Astrocyte (in vitro differentiated cells and primary cell): ENCODE results near the gene TNFSF13. TPM values are rescaled to one million over a fixed set of nuclear protein-coding genes. Genes with fewer than 3 reads are reported as not detected.

Source experiments
- DNase-seq: peaks from one replicate; pipeline ENCODE4 v3.0.0-alpha.2; 2010; ENCODE audit warnings: low read depth
- FAIRE-seq: peaks from 2 replicates; lab custom pipeline; 2011; peaks lifted over from hg19 to GRCh38; lab: Jason Lieb, UNC
- H2AFZ ChIP-seq: 2 replicates; pipeline ENCODE4 v1.6.0; 2012; ENCODE audit warnings: low read depth, low read length, inconsistent platforms
- H3K27ac ChIP-seq: 2 replicates; pipeline ENCODE4 v1.5.1; 2011; ENCODE audit warnings: low read depth, low read length, inconsistent platforms
- H3K27me3 ChIP-seq: 2 replicates; pipeline ENCODE4 v1.6.0; 2011; ENCODE audit warnings: low read length, inconsistent platforms; ENCODE audit not compliant: insufficient read depth
- H3K36me3 ChIP-seq: 2 replicates; pipeline ENCODE4 v1.5.1; 2011; ENCODE audit warnings: low read length, inconsistent platforms; ENCODE audit not compliant: insufficient read depth
- H3K4me1 ChIP-seq: 2 replicates; pipeline ENCODE4 v1.5.1; 2011; ENCODE audit warnings: low read length, inconsistent platforms; ENCODE audit not compliant: insufficient read depth
- H3K4me2 ChIP-seq: 2 replicates; pipeline ENCODE4 v1.6.0; 2012; ENCODE audit warnings: low read length, inconsistent platforms
- H3K4me3 ChIP-seq: 2 replicates; pipeline ENCODE4 v1.5.1; 2011; ENCODE audit warnings: low read depth, mild to moderate bottlenecking, low read length, inconsistent platforms; ENCODE audit not compliant: insufficient read depth
- H3K79me2 ChIP-seq: 2 replicates; pipeline ENCODE4 v1.6.0; 2012; ENCODE audit warnings: mild to moderate bottlenecking, low read length, inconsistent platforms; ENCODE audit not compliant: insufficient read depth
- H3K9ac ChIP-seq: 2 replicates; pipeline ENCODE4 v1.6.0; 2012; ENCODE audit warnings: mild to moderate bottlenecking, low read length, inconsistent platforms
- H3K9me3 ChIP-seq: 2 replicates; pipeline ENCODE4 v1.5.1; 2012; ENCODE audit warnings: low read depth, mild to moderate bottlenecking, low read length, inconsistent platforms; ENCODE audit not compliant: insufficient read depth
- H4K20me1 ChIP-seq: 2 replicates; pipeline ENCODE4 v1.6.0; 2012; ENCODE audit warnings: low read length, inconsistent platforms; ENCODE audit not compliant: insufficient read depth
- H3K27ac Mint-ChIP-seq: one replicate; pipeline ENCODE4 v1.8.0; 2021; ENCODE audit warnings: mild to moderate bottlenecking, mixed read lengths; ENCODE audit not compliant: unreplicated experiment
- H3K27me3 Mint-ChIP-seq: one replicate; pipeline ENCODE4 v1.8.0; 2021; ENCODE audit warnings: low read depth, mixed read lengths; ENCODE audit not compliant: unreplicated experiment
- H3K36me3 Mint-ChIP-seq: one replicate; pipeline ENCODE4 v1.8.0; 2021; ENCODE audit warnings: low read depth, mixed read lengths; ENCODE audit not compliant: unreplicated experiment
- H3K4me1 Mint-ChIP-seq: one replicate; pipeline ENCODE4 v1.8.0; 2021; ENCODE audit warnings: low read depth, mixed read lengths; ENCODE audit not compliant: unreplicated experiment
- H3K4me3 Mint-ChIP-seq: one replicate; pipeline ENCODE4 v1.8.0; 2021; ENCODE audit warnings: mild to moderate bottlenecking, moderate library complexity, mixed read lengths; ENCODE audit not compliant: unreplicated experiment
- H3K9me3 Mint-ChIP-seq: one replicate; pipeline ENCODE4 v1.8.0; 2021; ENCODE audit warnings: mild to moderate bottlenecking, mixed read lengths; ENCODE audit not compliant: unreplicated experiment
- EZH2 ChIP-seq: IDR thresholded peaks from 2 replicates; pipeline ENCODE4 v1.6.1; 2012; ENCODE audit warnings: mild to moderate bottlenecking, low read length, inconsistent platforms; ENCODE audit not compliant: insufficient read depth
- total RNA-seq: library from RNA; stranded (reverse); gene quantifications from 2 replicates; pipeline ENCODE4 v1.2.1, GENCODE V29; 2021
- TF ChIP-seq, protein P1 (sequence below): IDR thresholded peaks from 2 replicates; pipeline ENCODE4 v1.5.1; 2011; ENCODE audit warnings: low read depth, mild to moderate bottlenecking, inconsistent platforms, low read length, moderate library complexity; ENCODE audit not compliant: insufficient read depth

TNFSF13 gene
- total RNA-seq, 1 donor from 2014 or later: 0.93 TPM

DNA sequence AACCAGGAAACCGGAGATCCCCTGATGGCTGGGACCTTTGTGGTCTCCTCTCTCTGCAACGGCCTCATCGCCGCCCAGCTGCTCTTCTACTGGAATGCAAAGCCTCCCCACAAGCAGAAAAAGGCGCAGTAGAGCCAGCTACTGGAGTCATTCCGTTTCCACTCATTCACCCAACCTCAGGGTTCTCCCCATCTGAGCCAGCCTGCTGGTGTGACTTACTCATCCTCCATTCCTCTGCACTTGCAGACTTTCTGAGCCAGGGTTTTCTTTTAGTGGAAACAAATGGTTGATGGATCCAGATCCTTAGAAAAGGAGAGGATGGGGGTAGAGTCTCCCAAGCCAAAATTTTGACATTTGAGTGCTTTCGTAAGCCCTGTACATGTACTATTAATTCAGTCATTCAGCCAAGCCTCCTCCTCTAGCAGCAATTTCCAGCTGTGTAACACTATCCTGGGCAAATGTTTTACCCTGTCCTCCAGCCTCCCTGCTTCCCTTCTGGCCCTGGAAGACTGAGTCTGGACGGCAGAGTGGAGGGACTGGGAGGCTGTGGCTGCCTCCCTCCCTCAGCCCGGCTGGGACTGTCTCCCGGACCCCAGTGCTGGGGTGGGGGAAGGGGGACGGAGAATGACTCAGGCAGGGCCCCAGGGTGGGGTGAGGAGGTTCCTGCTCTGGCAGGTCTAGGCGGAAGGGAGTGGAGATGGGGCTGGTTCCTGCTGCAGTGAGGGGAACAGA is 29.0 kb downstream of the TNFSF13 start:
- peak overlapping the region; percentile 94 for H3K27ac Mint-ChIP-seq
- peaks cover 43% of the 10 kb centered on the region for H3K4me1 Mint-ChIP-seq
- H3K36me3 ChIP-seq: peaks cover 7% of the 10 kb centered on the region
- TF ChIP-seq EZH2: no peak
- TF ChIP-seq, protein P1, sequence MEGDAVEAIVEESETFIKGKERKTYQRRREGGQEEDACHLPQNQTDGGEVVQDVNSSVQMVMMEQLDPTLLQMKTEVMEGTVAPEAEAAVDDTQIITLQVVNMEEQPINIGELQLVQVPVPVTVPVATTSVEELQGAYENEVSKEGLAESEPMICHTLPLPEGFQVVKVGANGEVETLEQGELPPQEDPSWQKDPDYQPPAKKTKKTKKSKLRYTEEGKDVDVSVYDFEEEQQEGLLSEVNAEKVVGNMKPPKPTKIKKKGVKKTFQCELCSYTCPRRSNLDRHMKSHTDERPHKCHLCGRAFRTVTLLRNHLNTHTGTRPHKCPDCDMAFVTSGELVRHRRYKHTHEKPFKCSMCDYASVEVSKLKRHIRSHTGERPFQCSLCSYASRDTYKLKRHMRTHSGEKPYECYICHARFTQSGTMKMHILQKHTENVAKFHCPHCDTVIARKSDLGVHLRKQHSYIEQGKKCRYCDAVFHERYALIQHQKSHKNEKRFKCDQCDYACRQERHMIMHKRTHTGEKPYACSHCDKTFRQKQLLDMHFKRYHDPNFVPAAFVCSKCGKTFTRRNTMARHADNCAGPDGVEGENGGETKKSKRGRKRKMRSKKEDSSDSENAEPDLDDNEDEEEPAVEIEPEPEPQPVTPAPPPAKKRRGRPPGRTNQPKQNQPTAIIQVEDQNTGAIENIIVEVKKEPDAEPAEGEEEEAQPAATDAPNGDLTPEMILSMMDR: no peak
- no peak overlapping the region for H2AFZ ChIP-seq
- peak overlapping the region; percentile 81 for H3K4me2 ChIP-seq
- peak overlapping the region; percentile 26 for H3K4me3 ChIP-seq
- no peaks in the 10 kb centered on the region for H3K27me3 Mint-ChIP-seq
- H3K9ac ChIP-seq: peak overlapping the region; percentile 68
- no peaks in the 10 kb centered on the region for H3K27me3 ChIP-seq
- H3K27ac ChIP-seq: peak overlapping the region; percentile 81
- DNase-seq (peak; percentile 95), FAIRE-seq (peak; percentile 50)
- no peaks in the 10 kb centered on the region for H3K9me3 ChIP-seq
- H3K36me3 Mint-ChIP-seq: peaks cover 17% of the 10 kb centered on the region
- H3K9me3 Mint-ChIP-seq: no peaks in the 10 kb centered on the region
- peak overlapping the region; percentile 75 for H3K4me3 Mint-ChIP-seq
- peaks cover 32% of the 10 kb centered on the region for H4K20me1 ChIP-seq
- H3K4me1 ChIP-seq: peaks cover 63% of the 10 kb centered on the region
- peaks cover 52% of the 10 kb centered on the region for H3K79me2 ChIP-seq

DNA sequence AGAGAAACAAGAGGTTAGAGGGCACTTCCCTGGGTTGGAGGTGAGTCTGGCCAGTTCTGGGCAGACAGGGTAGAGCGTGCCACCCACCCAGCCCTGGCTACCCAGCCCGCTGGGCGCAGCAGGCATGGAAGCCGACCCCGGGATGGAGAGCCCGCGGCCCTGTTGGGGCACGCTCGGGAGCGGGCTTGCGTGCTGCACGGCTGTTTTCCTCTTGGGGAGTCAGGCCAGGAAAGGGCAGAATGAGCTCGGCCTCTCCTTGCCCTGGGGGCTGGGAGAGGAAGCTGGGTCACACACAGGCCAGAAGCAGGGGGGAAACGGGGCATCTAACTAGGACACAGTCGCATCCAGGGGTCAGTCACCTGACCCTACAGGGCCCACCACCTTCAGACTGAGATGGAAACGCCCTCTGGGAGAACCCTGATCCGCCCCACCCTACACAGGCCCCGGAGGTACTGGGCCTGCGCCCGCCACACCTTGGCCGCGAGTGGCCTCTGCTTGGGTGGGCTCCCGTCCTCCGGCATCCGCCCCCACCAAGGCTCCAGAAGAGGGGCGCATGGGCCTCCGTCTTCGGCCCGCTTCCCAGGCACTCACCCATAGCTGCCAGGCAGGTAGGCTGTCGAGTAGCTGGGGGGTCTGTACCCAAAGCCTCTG is 30.1 kb downstream of the TNFSF13 start:
- Mint-ChIP-seq H3K27ac (peak overlapping the region; percentile 94), H3K9me3 (no peaks in the 10 kb centered on the region), H3K36me3 (peaks cover 23% of the 10 kb centered on the region), H3K4me3 (no peak overlapping the region), H3K4me1 (peaks cover 50% of the 10 kb centered on the region), H3K27me3 (no peaks in the 10 kb centered on the region)
- peak overlapping the region; percentile 68 for H3K9ac ChIP-seq
- H3K4me1 ChIP-seq: peaks cover 55% of the 10 kb centered on the region
- FAIRE-seq: no peak
- H3K4me2 ChIP-seq: peak overlapping the region; percentile 81
- no peak for DNase-seq
- no peak for TF ChIP-seq EZH2
- TF ChIP-seq, protein P1: no peak
- H2AFZ ChIP-seq: no peak overlapping the region
- H3K4me3 ChIP-seq: no peak overlapping the region
- peaks cover 10% of the 10 kb centered on the region for H3K36me3 ChIP-seq
- peak overlapping the region; percentile 81 for H3K27ac ChIP-seq
- H3K9me3 ChIP-seq: no peaks in the 10 kb centered on the region
- H3K27me3 ChIP-seq: no peaks in the 10 kb centered on the region
- H3K79me2 ChIP-seq: peaks cover 45% of the 10 kb centered on the region
- peaks cover 36% of the 10 kb centered on the region for H4K20me1 ChIP-seq
